Neural cell (in vitro differentiated cells): ENCODE results near the gene CNKSR1. TPM values are rescaled to one million over a fixed set of nuclear protein-coding genes. Genes with fewer than 3 reads are reported as not detected.

ENCODE experiments used
- H2AFZ ChIP-seq: fragments of 200-600, 300-800 bp; sonication (generic), shearing (Covaris generic); 2 replicates; pipeline ENCODE4 v1.6.0; 2014; ENCODE audit warnings: low read depth, mild to moderate bottlenecking, antibody characterized with exemption, low read length, moderate library complexity
- H3F3A ChIP-seq: fragments of 200-600 bp; shearing (Covaris generic); 2 replicates; pipeline ENCODE4 v1.6.1; 2016; ENCODE audit warnings: mild to moderate bottlenecking, moderate library complexity, mixed read lengths, antibody characterized with exemption, low read length; ENCODE audit not compliant: insufficient read depth, poor library complexity, severe bottlenecking
- H3K27ac ChIP-seq: fragments of 200-600, 300-800 bp; sonication (generic), shearing (Covaris generic); 2 replicates; pipeline ENCODE4 v1.5.1; 2014; ENCODE audit warnings: mild to moderate bottlenecking, low read length, moderate library complexity
- H3K27me3 ChIP-seq: fragments of 300-800, 200-600 bp; sonication (generic), shearing (Covaris generic); 2 replicates; pipeline ENCODE4 v1.6.0; 2014; ENCODE audit warnings: mild to moderate bottlenecking, low read depth, low read length, moderate library complexity; ENCODE audit not compliant: insufficient read depth
- H3K36me3 ChIP-seq: fragments of 300-800, 200-600 bp; sonication (generic), shearing (Covaris generic); 2 replicates; pipeline ENCODE4 v1.5.1; 2014; ENCODE audit warnings: mild to moderate bottlenecking, antibody characterized with exemption, low read length, moderate library complexity; ENCODE audit not compliant: insufficient read depth
- H3K4me2 ChIP-seq: fragments of 300-800, 200-600 bp; sonication (generic), shearing (Covaris generic); 2 replicates; pipeline ENCODE4 v1.6.0; 2014; ENCODE audit warnings: mild to moderate bottlenecking, low read length
- H3K4me3 ChIP-seq: fragments of 300-800, 200-600 bp; sonication (generic), shearing (Covaris generic); 2 replicates; pipeline ENCODE4 v1.5.1; 2014; ENCODE audit warnings: mild to moderate bottlenecking, low read length, moderate library complexity
- H3K79me2 ChIP-seq: fragments of 200-600 bp; shearing (Covaris generic); replicated peaks from 2 replicates; pipeline ENCODE4 v1.6.0; 2014; ENCODE audit warnings: mild to moderate bottlenecking, low read length, moderate library complexity; ENCODE audit not compliant: insufficient read depth
- H3K9ac ChIP-seq: fragments of 300-800, 200-600 bp; sonication (generic), shearing (Covaris generic); 2 replicates; pipeline ENCODE4 v1.6.1; 2016; ENCODE audit warnings: mild to moderate bottlenecking, low read length, mixed read lengths
- H3K9me2 ChIP-seq: fragments of 200-600 bp; shearing (Covaris generic); 2 replicates; pipeline ENCODE4 v1.6.1; 2016; ENCODE audit warnings: mild to moderate bottlenecking, low read length, mixed read lengths; ENCODE audit not compliant: insufficient read depth
- H3K9me3 ChIP-seq: fragments of 200-600, 300-800 bp; sonication (generic), shearing (Covaris generic); 2 replicates; pipeline ENCODE4 v1.6.1; 2016; ENCODE audit warnings: mild to moderate bottlenecking, mixed run types, low read length, moderate library complexity, mixed read lengths
- H4K20me1 ChIP-seq: fragments of 200-600 bp; shearing (Covaris generic); 2 replicates; pipeline ENCODE4 v1.6.1; 2016; ENCODE audit warnings: mild to moderate bottlenecking, mixed run types; ENCODE audit not compliant: insufficient read depth
- CTCF ChIP-seq: fragments of 450-650 bp; IDR thresholded peaks from 2 replicates; pipeline ENCODE4 v1.5.1; 2014; ENCODE audit warnings: antibody characterized with exemption, mild to moderate bottlenecking, moderate library complexity; ENCODE audit not compliant: poor library complexity, severe bottlenecking
- EP300 ChIP-seq: fragments of 450-650 bp; conservative IDR thresholded peaks from 2 replicates; pipeline ENCODE4 v1.6.1; 2014; ENCODE audit warnings: antibody characterized with exemption, mild to moderate bottlenecking, moderate library complexity; ENCODE audit not compliant: poor library complexity, severe bottlenecking
- EZH2 ChIP-seq: fragments of 200-600, 300-800 bp; shearing (Covaris generic), sonication (generic); IDR thresholded peaks from 2 replicates; pipeline ENCODE4 v1.6.1; 2014; ENCODE audit warnings: antibody characterized with exemption, low read length, borderline replicate concordance, mild to moderate bottlenecking; ENCODE audit not compliant: insufficient read depth, poor library complexity, severe bottlenecking
- MXI1 ChIP-seq: fragments of 450-650 bp; conservative IDR thresholded peaks from 2 replicates; pipeline ENCODE4 v1.6.1; 2014; ENCODE audit warnings: antibody characterized with exemption, mild to moderate bottlenecking; ENCODE audit not compliant: poor library complexity, severe bottlenecking
- POLR2AphosphoS5 ChIP-seq: IDR thresholded peaks from 2 replicates; pipeline ENCODE4 v1.6.1; 2012
- RAD21 ChIP-seq: fragments of 450-650 bp; conservative IDR thresholded peaks from 2 replicates; pipeline ENCODE4 v1.6.1; 2014; ENCODE audit warnings: antibody characterized with exemption, mild to moderate bottlenecking, moderate library complexity
- REST ChIP-seq: IDR thresholded peaks from 2 replicates; pipeline ENCODE4 v1.6.1; 2012; ENCODE audit warnings: borderline replicate concordance
- SMC3 ChIP-seq: fragments of 450-650 bp; conservative IDR thresholded peaks from 2 replicates; pipeline ENCODE4 v1.6.1; 2014; ENCODE audit warnings: antibody characterized with exemption, mild to moderate bottlenecking, moderate library complexity; ENCODE audit not compliant: poor library complexity
- TAF1 ChIP-seq: IDR thresholded peaks from 2 replicates; pipeline ENCODE4 v1.6.1; 2012; ENCODE audit warnings: low read depth
- polyA plus RNA-seq: library from polyadenylated mRNA; depleted of rRNA; stranded (reverse); fragments of >200 nt; gene quantifications from 2 replicates; pipeline ENCODE4 v1.2.3, GENCODE V29; 2014

Gene CNKSR1
- polyA plus RNA-seq, 1 donor from 2014 or later = 7.8 TPM

GRCh38 chr1:26158271-26158907, 18.9 kb upstream of the CNKSR1 start:
- peaks cover 23% of the 10 kb centered on the region for H3K27me3 ChIP-seq
- no peak overlapping the region for H3K4me2 ChIP-seq
- H3K4me3 ChIP-seq = no peak overlapping the region
- H2AFZ ChIP-seq = no peak overlapping the region
- H4K20me1 ChIP-seq = no peaks in the 10 kb centered on the region
- TF ChIP-seq EP300 = no peak
- no peak for TF ChIP-seq RAD21
- no peak for TF ChIP-seq TAF1
- TF ChIP-seq EZH2 = no peak
- no peak for TF ChIP-seq MXI1
- no peak for TF ChIP-seq SMC3
- no peak for TF ChIP-seq POLR2AphosphoS5
- no peak for TF ChIP-seq REST
- TF ChIP-seq CTCF = no peak
- H3F3A ChIP-seq = no peaks in the 10 kb centered on the region
- no peaks in the 10 kb centered on the region for H3K36me3 ChIP-seq
- H3K27ac ChIP-seq = no peak overlapping the region
- no peak overlapping the region for H3K9ac ChIP-seq
- H3K9me3 ChIP-seq = no peaks in the 10 kb centered on the region
- H3K9me2 ChIP-seq = no peaks in the 10 kb centered on the region
- H3K79me2 ChIP-seq = no peaks in the 10 kb centered on the region

- H3K4me3 ChIP-seq = no peak within 1 kb of the TSS
Observed at GRCh38 chr1:26158908-26159742, 18.2 kb upstream of the CNKSR1 start, which contains the start of gene FAM110D. TSS of gene FAM110D (plus strand) at chr1:26159079. CDS start at chr1:26161292, 2,213 bp downstream.

More at GRCh38 chr1:26158908-26159742, 18.2 kb upstream of the CNKSR1 start, which contains the start of gene FAM110D:
- no peaks in the 10 kb centered on the region for H4K20me1 ChIP-seq
- H2AFZ ChIP-seq = no peak within 1 kb of the TSS
- no peaks in the 10 kb centered on the region for H3F3A ChIP-seq
- H3K4me2 ChIP-seq = no peak within 1 kb of the TSS
- no peaks in the 10 kb centered on the region for H3K79me2 ChIP-seq
- no peak within 1 kb of the TSS for H3K27ac ChIP-seq
- H3K9me3 ChIP-seq = no peaks in the 10 kb centered on the region
- H3K9me2 ChIP-seq = no peaks in the 10 kb centered on the region
- TF ChIP-seq TAF1 (no peak), EZH2 (no peak), REST (no peak), SMC3 (no peak), EP300 (no peak)
- peaks cover 27% of the 10 kb centered on the region for H3K27me3 ChIP-seq
- no peak within 1 kb of the TSS for H3K9ac ChIP-seq
- no peaks in the 10 kb centered on the region for H3K36me3 ChIP-seq
